Progenitor cell of endocrine pancreas (in vitro differentiated cells): ENCODE results near the gene FGD4. TPM values are rescaled to one million over a fixed set of nuclear protein-coding genes. Genes with fewer than 3 reads are reported as not detected.

ENCODE experiments used
- DNase-seq: peaks from one replicate; pipeline ENCODE4 v3.0.0; 2021; ENCODE audit warnings: low spot score; ENCODE audit not compliant: unreplicated experiment
- H3K27ac Mint-ChIP-seq: 2 replicates; pipeline ENCODE4 v1.8.0; 2021; ENCODE audit warnings: mild to moderate bottlenecking, moderate library complexity, mixed read lengths
- H3K27me3 Mint-ChIP-seq: 2 replicates; pipeline ENCODE4 v1.8.0; 2021; ENCODE audit warnings: mixed read lengths
- H3K36me3 Mint-ChIP-seq: 2 replicates; pipeline ENCODE4 v1.8.0; 2022; ENCODE audit warnings: mixed read lengths; ENCODE audit not compliant: insufficient read depth
- H3K4me1 Mint-ChIP-seq: 2 replicates; pipeline ENCODE4 v1.8.0; 2021; ENCODE audit warnings: low read depth, mixed read lengths
- H3K4me3 Mint-ChIP-seq: 2 replicates; pipeline ENCODE4 v1.8.0; 2021; ENCODE audit warnings: low read depth, mild to moderate bottlenecking, moderate library complexity, mixed read lengths
- H3K9me3 Mint-ChIP-seq: 2 replicates; pipeline ENCODE4 v1.8.0; 2021; ENCODE audit warnings: low read depth, mixed read lengths
- CTCF ChIP-seq: fragments of 200-600 bp; sonication (generic); IDR thresholded peaks from one replicate; pipeline ENCODE4 v1.5.0; 2021; ENCODE audit warnings: antibody characterized with exemption, mild to moderate bottlenecking; ENCODE audit not compliant: unreplicated experiment
- total RNA-seq: library from RNA; stranded (reverse); gene quantifications from 2 replicates; pipeline ENCODE4 v1.2.1, GENCODE V29; 2021

The FGD4 gene
- total RNA-seq, 1 donor from 2014 or later: 83.8 TPM

- TF ChIP-seq CTCF: no peak
- no peaks in the 10 kb centered on the region for H3K27me3 Mint-ChIP-seq
- H3K9me3 Mint-ChIP-seq: no peaks in the 10 kb centered on the region
- H3K27ac Mint-ChIP-seq: peak overlapping the region; percentile 9
- H3K4me3 Mint-ChIP-seq: no peak overlapping the region
- no peak for DNase-seq
- H3K4me1 Mint-ChIP-seq: peaks cover 25% of the 10 kb centered on the region
- no peaks in the 10 kb centered on the region for H3K36me3 Mint-ChIP-seq
Measured at GRCh38 chr12:32451816-32452215, 52.5 kb downstream of the FGD4 start.

GRCh38 chr12:32454075-32454474 is 54.7 kb downstream of the FGD4 start:
- no peak for TF ChIP-seq CTCF
- Mint-ChIP-seq H3K27me3 (no peaks in the 10 kb centered on the region), H3K4me3 (no peak overlapping the region), H3K36me3 (no peaks in the 10 kb centered on the region), H3K4me1 (peaks cover 28% of the 10 kb centered on the region), H3K27ac (no peak overlapping the region), H3K9me3 (no peaks in the 10 kb centered on the region)
- DNase-seq: no peak

GRCh38 chr12:32454866-32455265 is 55.5 kb downstream of the FGD4 start:
- no peak overlapping the region for H3K27ac Mint-ChIP-seq
- DNase-seq: no peak
- no peaks in the 10 kb centered on the region for H3K9me3 Mint-ChIP-seq
- no peaks in the 10 kb centered on the region for H3K36me3 Mint-ChIP-seq
- H3K4me1 Mint-ChIP-seq: peaks cover 28% of the 10 kb centered on the region
- TF ChIP-seq CTCF: no peak
- H3K4me3 Mint-ChIP-seq: no peak overlapping the region
- no peaks in the 10 kb centered on the region for H3K27me3 Mint-ChIP-seq

GRCh38 chr12:32455607-32456071 is 56.3 kb downstream of the FGD4 start:
- TF ChIP-seq CTCF: peak; percentile 92
- H3K27ac Mint-ChIP-seq: peak overlapping the region; percentile 4

GRCh38 chr12:32457251-32458025 is 58.1 kb downstream of the FGD4 start:
- Mint-ChIP-seq H3K4me3 (no peak overlapping the region), H3K27me3 (no peaks in the 10 kb centered on the region), H3K9me3 (no peaks in the 10 kb centered on the region), H3K36me3 (peaks cover 1% of the 10 kb centered on the region), H3K27ac (no peak overlapping the region), H3K4me1 (peaks cover 28% of the 10 kb centered on the region)
- DNase-seq: no peak
- TF ChIP-seq CTCF: no peak

More at GRCh38 chr12:32455607-32456071, 56.3 kb downstream of the FGD4 start:
- Mint-ChIP-seq H3K9me3 (no peaks in the 10 kb centered on the region), H3K36me3 (no peaks in the 10 kb centered on the region), H3K4me3 (no peak overlapping the region), H3K27me3 (no peaks in the 10 kb centered on the region), H3K4me1 (peaks cover 25% of the 10 kb centered on the region)
- DNase-seq: no peak
